ENCODE data around the gene PHACTR4.
"Not testable (repeated sequence)": the region's sequence is repeated elsewhere in the genome, so short reads cannot be mapped to it uniquely, and the experiment has no call there.

Gene PHACTR4

GRCh38 chr1:28369371-28370238 lies at the start of gene PHACTR4:
PHACTR4 (plus strand) TSS chr1:28369740; CDS start chr1:28407448, 37,708 bp downstream.
- peak; percentile 60 to 62 for DNase-seq (ENCODE audit: low read depth in 2 of 2)

DNA sequence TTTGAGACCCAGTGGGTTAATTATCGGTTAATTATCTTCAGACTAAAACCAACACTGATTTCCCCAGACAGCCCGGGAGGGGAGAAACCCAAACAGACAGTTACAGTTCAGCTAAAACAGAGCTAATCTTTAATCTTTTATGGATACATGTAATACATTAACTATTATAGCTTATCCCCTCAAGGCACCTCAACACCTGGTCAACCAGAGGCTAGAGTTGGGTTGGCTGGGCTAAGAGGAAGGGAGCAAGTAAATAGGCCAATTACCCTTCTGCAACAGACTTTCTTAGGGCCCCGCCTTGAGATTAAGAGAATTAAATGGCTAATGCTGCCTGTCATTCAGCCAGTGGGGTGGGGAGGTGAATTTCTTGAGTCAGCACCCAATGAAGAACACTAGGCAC lies 47.3 kb upstream of the PHACTR4 start:
- no peak for DNase-seq (ENCODE audit: low read depth in 2 of 2)

DNA sequence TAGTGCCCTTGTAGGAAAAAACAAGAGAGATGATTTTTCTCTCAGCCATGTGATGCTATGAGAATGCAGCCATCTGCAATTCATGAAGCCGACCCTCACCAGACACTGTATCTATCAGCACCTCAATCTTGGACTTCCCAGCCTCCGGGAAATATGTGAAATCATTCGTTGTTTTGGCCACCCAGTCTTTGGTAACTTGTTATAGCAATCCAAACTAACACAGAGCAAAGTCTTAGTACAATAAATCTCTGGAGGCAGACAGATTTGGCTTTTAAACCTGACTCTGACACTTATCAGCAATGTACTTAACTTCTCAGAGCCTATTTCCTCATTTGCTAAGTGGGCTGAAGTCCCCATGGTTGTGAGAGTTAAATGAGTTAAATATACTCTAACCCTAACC lies 45.8 kb upstream of the PHACTR4 start:
- no peak for DNase-seq (ENCODE audit: low read depth in 2 of 2)

DNA sequence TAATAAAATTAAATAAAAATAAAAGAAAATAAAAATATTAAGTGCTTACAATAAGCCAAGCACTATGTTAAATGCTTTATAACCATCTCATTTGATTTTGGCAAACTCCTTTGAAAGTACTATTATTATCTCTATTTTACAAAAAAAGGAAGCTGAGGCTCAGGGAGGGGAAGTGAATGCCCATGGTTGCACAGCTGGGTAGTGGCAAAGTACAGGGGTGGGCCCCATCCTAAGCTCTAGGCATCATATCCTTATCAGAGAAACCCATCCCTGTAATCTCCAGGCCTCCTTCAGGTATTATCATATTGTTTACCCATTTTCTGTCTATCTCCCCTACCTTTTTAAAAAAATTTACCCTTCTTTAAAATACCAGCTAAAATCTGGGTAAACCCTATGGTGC lies 43.0 kb upstream of the PHACTR4 start:
- no peak for DNase-seq (ENCODE audit: low read depth in 2 of 2)

- no peak for DNase-seq (ENCODE audit: low read depth in 2 of 2)
These were observed 42.6 kb upstream of the PHACTR4 start for GRCh38 chr1:28326984-28327383.

- not testable (repeated sequence) for DNase-seq (ENCODE audit: low read depth in 2 of 2)
These were observed 42.1 kb upstream of the PHACTR4 start for GRCh38 chr1:28327431-28327830.

- DNase-seq (ENCODE audit: low read depth in 2 of 2): no peak
These were observed 41.3 kb upstream of the PHACTR4 start for GRCh38 chr1:28328228-28328648.

DNA sequence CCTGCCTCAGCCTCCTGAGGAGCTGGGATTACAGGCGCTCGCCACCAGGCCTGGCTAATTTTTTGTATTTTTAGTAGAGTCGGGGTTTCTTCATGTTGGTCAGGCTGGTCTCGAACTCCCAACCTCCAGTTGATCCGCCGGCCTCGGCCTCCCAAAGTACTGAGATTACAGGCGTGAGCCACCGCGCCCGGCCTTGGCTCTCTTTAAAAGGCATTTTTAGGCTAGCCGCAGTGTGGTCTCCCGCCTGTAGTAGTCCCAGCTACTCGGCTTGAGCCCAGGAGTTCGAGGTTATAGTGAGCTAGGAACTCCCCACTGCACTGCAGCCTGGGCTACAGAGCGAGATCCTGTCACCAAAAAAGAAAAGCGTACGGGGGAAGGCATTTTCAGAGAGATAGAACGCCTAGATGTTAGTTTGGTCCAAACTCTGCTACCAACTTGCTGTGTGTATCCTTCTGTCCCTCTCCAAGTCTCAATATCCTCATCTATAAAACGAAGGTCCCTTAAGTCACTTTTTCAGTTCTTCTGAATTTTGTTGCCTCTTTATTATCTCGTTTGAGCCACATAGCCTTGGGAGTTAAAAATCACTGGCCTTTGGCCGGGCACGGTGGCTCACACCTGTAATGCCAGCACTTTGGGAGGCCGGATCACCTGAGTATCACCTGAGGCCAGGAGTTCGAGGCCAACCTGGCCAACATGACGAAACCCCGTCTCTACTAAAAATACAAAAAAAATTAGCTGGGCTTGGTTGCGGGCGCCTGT lies 40.0 kb upstream of the PHACTR4 start:
- peak; percentile 4 to 9 for DNase-seq (ENCODE audit: low read depth in 2 of 2)

GRCh38 chr1:28338897-28339296 lies 30.6 kb upstream of the PHACTR4 start:
- no peak for DNase-seq (ENCODE audit: low read depth in 2 of 2)

- DNase-seq (ENCODE audit: low read depth in 2 of 2): no peak
These were observed 30.0 kb upstream of the PHACTR4 start for GRCh38 chr1:28339551-28339950.

DNA sequence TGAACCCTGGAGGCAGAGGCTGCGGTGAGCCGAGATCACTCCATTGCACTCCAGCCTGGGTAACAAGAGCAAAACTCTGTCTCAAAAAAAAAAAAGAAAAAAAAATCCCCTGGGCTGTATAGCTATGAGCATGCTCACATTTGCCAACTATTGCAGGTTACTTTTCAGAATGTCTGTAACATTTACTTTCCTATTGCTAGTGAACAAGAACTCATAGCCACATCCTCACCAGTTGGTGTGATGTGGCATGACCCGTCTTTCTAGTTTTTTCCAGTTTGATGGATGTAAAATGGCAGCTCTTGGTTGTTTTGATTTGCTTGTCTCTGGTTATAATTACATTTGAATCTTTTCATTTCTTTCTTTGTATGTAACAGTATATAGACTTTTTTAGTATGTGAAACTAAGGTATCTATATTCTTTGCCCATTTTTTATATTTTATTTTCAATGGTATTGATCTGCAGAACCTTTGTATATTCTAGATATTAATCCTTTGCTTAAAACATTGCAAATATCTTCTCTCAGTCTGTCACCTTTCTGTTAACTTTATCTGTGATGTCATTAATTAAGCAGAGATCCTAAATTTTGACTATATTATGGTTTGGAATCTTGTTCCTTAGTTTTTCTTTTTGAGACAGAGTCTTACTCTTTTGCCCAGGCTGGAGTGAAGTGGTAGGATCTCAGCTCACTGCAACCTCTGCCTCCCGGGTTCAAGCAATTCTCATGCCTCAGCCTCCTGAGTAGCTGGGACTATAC lies 29.1 kb upstream of the PHACTR4 start:
- DNase-seq (ENCODE audit: low read depth in 2 of 2): no peak

DNA sequence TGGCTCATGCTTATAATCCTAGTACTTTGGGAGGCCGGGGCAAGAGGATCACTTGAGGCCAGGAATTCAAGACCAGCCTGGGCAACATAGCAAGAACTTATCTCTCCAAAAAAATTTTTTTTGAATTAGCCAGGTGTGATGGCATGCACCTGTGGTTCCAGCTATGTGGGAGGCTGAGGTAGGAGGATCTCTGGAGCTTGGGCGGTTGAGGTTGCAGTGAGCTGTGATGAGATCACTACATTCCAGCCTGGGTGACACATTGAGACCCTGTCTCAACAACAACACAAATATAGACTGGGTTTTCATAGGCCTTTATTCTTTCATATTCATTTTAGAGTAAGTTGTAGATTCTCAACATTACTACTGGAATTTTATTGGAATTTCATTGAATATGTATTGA lies 27.9 kb upstream of the PHACTR4 start:
- no peak for DNase-seq (ENCODE audit: low read depth in 2 of 2)

- no peak for DNase-seq (ENCODE audit: low read depth in 2 of 2)
These were observed 26.1 kb upstream of the PHACTR4 start for GRCh38 chr1:28343405-28343804.

DNA sequence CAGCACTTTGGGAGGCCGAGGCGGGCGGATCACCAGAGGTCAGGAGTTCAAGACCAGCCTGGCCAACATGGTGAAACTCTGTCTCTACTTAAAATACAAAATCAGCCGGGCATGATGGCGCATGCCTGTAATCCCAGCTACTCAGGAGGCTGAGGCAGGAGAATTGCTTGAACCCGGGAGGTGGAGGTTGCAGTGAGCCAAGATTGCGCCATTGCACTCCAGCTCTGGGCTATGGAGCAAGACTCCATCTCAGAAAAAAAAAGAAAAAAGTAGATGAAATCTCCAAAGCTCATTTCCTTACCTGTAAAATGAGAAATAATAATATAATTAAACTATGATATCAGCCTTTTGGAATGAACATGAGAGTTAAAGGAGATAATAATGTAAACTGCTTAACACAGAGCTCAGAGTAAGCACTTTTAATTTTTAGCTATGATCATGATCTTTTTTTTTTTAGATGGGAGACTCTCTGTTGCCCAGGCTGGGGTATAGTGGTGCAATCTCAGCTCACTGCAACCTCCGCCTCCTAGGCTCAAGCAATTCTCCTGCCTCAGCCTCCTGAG lies 16.2 kb upstream of the PHACTR4 start:
- DNase-seq (ENCODE audit: low read depth in 2 of 2): not testable (repeated sequence)

DNA sequence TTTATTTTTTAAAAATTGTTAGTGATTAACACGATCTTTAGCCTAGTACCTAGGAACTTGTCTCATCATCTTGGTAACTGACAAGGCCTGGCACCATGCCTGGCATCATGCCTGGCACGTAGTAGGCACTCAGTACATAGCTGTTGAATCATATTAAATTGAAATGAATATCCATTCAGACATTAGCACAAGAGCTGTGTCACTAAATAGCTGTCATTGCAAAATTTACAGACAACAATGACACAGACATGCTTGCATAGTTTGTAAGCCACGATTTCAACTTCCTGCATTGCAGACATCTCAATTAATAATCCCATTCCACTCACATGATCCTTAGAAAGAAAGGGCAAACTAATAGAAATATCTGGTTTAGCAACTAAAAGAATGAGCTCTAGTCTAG lies 15.4 kb upstream of the PHACTR4 start:
- DNase-seq (ENCODE audit: low read depth in 2 of 2): no peak

DNA sequence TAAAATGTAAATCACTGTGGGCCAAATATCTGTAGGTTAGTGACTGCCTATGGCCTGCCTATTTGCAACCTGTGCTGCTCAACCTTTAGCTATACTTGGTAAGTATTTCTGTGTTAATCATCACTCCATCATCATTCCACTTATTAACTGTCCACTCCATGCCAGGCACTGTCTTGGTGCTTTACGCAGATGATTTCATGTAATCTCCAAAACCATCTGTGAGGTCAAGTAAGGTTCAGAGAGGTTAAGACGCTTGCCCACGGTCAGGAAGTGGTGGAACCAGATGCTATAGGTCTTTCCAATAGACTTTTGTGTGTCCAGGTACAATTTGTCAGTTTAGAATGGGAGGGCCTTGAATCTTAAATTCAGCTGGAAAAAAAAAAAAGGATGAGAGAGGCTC lies 10.8 kb upstream of the PHACTR4 start:
- DNase-seq (ENCODE audit: low read depth in 2 of 2): no peak

- peak; percentile 50 to 55 for DNase-seq (ENCODE audit: low read depth in 2 of 2)
These were observed 9.8 kb upstream of the PHACTR4 start for GRCh38 chr1:28359592-28360239.

GRCh38 chr1:28364888-28365287 lies 4.7 kb upstream of the PHACTR4 start:
- no peak for DNase-seq (ENCODE audit: low read depth in 2 of 2)

GRCh38 chr1:28365864-28366263 lies 3.7 kb upstream of the PHACTR4 start:
- no peak for DNase-seq (ENCODE audit: low read depth in 2 of 2)

- not testable (repeated sequence) for DNase-seq (ENCODE audit: low read depth in 2 of 2)
These were observed 932 bp upstream of the PHACTR4 start for GRCh38 chr1:28368608-28369007.

- no peak for DNase-seq (ENCODE audit: low read depth in 2 of 2)
These were observed 884 bp downstream of the PHACTR4 start for GRCh38 chr1:28370239-28371009.

Data from stimulated activated CD8-positive, alpha-beta memory T cell treated with anti-CD3 and anti-CD28 coated beads, Interleukin-2, amount 100 ng/mL, for 1 hour (primary cell).